ENCODE data around the gene SLC16A1.

DNA sequence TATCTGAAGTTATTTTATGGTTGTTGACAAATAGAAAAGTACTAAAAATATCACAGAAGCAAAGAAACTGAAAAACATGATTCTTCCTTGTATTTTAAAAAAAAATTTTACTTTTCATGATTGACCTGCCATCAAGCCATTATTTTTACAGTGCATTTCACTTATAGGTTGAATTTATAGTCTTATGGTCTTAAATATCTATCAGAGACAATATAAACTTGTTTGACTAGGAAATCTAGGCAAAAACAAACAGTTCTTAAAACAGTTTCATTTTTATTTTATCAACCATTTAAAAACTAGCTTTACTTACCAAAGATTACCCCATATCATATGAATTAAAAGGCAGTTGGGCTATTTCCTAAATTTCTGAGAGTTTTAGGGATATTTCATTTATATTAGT, 59.2 kb downstream of the SLC16A1 start:
- TF ChIP-seq, protein P1, sequence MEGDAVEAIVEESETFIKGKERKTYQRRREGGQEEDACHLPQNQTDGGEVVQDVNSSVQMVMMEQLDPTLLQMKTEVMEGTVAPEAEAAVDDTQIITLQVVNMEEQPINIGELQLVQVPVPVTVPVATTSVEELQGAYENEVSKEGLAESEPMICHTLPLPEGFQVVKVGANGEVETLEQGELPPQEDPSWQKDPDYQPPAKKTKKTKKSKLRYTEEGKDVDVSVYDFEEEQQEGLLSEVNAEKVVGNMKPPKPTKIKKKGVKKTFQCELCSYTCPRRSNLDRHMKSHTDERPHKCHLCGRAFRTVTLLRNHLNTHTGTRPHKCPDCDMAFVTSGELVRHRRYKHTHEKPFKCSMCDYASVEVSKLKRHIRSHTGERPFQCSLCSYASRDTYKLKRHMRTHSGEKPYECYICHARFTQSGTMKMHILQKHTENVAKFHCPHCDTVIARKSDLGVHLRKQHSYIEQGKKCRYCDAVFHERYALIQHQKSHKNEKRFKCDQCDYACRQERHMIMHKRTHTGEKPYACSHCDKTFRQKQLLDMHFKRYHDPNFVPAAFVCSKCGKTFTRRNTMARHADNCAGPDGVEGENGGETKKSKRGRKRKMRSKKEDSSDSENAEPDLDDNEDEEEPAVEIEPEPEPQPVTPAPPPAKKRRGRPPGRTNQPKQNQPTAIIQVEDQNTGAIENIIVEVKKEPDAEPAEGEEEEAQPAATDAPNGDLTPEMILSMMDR (IDR thresholded peaks at IDR 0.05): no peak
- TF ChIP-seq POLR2A (IDR thresholded peaks at IDR 0.05): no peak
